GF-D8 (cell line): ENCODE measurements around the gene SETD7.

Experiments used
- DNase-seq: peaks from one replicate; lab custom pipeline; 2025; lab: John Stamatoyannopoulos, UW

The SETD7 gene

DNA sequence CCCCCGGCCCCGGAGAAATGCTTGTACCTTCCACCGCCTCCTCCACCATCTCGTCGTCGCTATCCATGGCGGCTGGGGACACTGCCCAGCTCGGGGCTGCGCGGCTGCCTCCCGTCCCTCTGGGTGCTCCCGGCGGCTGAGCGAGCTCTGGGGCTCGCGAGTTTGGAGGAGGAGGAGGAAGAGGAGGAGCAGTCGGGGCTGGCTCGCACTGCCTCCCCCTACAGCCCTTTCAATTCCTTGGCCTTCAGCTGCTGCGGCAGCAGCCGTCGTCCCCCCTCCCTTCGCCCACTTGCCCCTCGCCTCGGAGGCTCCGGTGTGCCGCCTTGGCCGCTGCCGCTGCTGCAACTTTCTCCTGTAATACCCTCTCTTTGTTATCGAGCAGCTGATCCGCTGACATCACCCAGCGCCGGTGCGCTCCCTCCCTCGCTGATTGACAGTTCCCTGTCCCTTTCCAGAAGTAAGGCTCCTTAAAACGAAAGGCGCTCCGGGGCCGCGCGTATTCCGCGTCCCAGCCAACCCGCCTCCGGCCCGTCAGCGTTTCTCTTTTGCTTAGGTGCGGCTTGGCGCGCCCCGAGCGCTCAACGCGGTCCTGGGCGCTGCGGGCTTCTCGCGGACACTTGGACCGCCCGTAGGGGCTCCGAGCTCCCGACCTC, at the start of gene SETD7:
TSS of gene SETD7 (minus strand) at position 149 of the 653 bp plus-strand sequence. CDS start at position 67, 82 bp downstream.
- DNase-seq = peak; percentile 54

DNA sequence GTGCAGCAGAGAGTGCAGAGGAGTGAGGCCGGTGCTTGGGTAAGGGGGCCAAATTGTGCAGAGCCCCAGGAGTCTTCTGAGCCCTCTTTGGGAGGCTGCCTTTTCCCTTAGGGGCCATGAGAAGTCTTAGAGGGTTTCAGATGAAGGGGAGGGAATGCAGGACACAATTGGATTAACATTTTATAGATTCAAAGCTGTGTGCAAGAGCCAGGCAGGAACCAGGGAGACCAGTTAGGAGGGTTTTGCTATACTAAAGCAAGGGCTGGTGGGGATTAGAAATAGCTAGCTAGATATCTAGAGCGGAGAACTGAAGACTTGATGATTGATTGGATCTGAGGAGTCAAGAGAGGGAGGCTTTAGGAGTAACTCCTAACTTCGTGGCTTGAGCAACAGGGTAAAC, 49.5 kb upstream of the SETD7 start:
- no peak for DNase-seq

DNA sequence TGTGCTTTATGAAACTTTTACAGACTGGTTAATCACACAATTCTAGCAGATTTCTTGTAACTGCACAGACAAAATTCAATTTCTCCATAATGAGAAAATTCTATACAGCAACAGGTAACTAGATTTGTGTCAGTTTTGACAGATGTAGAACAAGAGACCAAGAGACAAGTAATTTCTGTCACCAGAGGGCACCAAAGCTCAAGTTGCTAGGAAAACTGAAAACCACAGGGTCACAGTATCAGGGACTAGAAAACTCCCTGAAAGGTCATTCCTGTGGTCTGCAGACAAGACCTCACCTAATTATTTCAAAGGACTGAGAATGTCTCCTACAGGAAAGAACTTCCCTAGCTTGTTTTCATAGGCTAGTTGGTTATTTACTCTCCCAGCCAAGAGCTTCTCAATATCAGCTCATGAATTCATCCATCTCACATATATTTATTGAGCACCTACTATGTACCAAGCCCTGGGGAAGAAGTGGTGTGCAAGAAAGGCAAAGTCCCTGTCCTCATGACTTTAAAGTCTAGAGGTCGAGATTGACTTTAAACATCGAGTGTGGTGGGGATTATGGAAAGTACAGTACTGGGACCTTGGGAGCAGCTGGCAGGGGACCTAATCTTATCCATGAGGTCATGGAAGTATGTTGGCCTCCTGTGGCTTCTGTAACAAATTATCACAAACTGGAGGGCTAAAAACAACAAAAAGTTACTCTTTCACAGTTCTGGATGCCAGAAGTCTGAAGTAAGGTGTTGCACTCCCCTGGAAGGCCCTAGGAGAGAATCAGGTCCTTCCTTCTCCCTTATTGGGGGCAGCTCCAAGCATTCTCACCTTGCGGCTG, 47.8 kb upstream of the SETD7 start:
- DNase-seq = peak; percentile 23

DNA sequence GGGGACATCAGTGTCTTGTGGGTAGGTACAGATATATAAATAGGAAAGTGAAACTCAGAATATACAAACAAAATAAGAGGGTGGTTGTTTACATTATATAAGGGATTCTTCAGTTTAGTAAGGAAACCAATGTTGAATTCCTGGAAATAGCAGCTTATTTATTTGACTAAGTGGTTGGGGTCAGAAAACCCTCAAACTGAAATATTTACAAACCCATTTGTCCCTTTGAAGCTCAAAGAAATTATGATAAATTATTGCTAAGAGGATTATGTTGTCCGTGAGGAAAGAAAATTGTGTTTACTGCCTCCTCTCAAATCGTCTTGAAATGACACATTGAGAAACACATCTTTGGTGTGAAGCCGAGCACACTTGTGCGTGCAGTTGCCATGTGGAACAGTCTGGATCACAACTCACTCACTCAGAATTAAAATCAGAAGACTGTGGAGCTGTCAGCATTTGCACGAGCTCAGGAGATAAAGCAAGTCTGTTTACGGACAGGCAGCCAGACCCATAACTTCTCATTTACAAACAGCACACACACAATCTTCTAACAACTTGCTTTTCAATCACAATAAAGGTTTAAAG, 46.8 kb upstream of the SETD7 start:
- no peak for DNase-seq

DNA sequence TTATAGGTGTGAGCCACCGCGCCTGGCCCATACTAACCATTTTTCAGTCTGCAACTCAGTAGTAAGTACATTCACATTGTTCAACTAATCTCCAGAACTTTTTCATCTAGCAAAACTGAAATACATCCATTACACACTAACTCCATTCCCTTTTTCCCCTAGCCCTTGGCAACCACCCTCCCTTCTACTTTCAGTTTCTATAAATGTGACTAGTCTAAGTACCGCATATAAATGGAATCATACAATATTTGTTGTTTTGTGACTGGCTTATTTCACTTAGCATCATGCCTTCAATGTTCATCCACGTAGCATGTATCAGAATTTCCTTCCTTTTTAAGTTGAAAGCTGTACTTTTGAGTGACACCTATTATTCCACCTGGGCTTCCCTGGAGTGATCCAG, 44.6 kb upstream of the SETD7 start:
- DNase-seq = no peak

DNA sequence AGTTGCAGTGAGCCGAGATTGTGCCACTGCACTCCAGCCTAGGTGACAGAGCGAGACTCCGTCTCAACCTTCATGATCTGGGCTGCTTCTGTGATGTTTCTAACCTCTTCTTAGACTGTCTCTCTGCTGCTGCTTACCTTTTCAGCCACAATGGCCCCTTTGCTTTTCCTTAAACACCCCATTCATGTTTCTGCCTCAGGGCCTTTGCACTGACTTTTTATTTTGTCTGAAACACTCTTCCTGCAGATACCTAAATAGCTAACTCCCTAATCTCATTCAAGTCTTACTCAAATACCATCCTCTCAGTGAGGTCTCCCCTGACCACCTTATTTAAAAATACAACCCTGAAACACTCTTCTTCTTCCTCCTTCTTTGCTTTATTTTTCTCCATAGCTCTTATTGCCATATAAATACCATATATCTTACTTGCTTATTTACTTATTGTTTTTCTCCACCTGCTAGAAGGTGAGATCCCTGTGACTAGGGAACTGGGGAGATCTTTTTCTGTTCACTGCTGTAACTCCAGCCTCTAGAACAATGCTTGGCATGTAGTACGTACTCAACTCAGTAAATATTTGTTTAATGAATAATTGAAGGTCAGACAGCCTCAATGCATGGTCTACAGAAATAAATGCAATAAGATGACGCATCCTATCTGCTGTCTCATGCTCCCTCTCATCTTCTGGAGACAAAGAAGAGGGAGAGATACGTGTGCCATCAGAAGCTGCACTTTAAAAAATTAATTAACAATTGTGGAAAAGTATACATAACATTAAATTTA, 43.8 kb upstream of the SETD7 start:
- no peak for DNase-seq

DNA sequence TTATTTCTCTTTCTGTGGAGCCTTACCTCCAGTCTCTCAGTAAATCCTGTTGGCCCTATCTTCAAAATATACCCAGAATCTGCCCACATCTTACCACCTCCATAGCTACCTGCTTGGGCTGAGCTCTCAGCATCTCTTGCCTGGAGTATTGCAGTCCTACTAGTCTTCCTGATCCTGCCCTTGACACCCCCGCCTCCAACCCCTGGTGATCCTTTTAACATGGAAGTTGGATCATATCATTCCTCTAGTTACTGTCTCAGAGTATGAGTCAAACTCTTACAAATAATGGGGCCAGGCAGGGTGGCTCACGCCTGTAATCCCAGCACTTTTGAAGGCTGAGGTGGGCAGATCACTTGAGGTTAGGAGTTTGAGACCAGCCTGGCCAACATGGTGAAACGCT, 43.1 kb upstream of the SETD7 start:
- DNase-seq = no peak

DNA sequence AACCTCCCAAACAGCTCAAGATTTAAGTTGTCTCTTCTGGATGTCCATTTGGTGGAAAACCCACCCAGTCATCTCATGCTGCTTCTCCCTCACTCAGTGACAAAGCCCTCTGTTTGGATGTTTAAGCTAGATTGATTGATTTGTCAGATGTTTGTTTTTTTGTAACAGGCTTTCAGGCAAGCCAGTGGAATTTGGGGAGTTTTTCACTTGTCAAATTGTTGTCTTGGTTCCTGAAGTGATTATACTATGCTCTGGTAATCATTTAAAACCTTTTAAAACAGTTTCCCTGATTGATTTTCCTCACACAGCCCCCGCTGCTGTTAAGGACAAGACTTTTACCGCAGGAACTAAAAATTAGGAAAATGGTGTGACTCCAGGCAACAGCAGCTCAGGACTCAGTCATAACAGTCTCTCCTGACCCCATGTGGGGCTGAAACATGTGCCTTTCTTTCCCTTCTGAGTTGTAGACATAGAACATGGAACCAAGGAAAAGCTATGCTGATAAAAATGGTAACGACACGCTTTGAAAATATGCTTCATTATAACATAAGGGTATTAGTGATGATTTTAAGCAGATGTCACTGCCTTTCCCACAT, 40.8 kb upstream of the SETD7 start:
- no peak for DNase-seq

DNA sequence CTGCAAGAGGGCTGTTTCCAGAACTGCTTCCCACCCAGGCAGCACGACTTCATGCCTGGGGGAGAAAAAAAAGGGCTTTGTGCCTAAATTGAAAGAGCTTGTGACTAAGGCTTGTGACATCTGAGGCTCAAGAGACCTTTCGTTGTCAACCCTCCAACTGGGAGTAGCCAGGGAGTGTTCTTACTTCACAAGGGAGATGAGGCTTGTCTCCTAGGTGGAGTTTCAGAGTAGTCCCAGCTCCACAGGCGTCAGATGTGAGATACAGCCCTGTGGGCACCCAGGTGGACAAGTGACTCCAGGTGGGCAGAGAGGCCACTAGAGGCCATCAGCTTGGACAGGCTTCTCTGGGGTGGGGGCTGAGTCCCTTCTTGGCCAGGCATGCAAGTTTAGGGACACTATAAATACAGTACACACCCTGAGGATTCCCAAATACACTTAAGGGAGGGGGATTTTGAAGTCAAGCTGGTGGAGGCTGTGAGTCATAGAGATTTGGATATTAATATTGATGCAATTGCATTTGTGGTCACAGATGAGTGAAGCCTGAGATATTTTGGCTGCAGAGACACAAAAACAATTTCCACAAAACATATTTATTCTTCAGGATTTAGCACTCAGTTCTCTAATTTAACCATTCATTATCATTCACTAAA, 40.1 kb upstream of the SETD7 start:
- no peak for DNase-seq

DNA sequence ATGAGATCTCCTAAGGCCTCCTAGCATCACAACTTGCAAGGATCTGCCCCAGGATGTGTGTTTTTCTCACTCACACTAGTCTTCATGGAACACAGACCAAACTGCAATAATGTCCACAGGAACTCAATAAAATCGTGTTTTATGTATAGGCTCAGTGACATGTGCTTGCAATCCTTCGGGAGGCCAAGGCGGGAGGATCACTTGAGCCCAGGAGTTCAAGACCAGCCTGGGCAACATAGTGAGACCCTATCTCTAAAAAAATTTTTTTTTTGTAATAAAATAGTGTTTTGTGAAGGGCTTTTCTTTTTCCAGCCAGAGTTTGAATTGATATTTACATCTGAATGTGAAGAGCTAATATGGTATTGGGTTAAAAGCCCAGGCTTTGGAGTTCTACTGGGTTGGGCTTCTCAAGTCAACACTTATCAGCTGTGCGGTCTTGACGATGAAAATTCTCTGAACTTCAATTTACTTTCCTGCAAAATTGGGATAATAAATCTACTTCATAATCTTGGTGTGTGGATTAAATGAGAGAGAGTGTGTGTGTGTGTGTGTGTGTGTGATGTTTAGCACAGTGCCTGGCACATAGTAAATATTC, 38.7 kb upstream of the SETD7 start:
- DNase-seq = no peak

DNA sequence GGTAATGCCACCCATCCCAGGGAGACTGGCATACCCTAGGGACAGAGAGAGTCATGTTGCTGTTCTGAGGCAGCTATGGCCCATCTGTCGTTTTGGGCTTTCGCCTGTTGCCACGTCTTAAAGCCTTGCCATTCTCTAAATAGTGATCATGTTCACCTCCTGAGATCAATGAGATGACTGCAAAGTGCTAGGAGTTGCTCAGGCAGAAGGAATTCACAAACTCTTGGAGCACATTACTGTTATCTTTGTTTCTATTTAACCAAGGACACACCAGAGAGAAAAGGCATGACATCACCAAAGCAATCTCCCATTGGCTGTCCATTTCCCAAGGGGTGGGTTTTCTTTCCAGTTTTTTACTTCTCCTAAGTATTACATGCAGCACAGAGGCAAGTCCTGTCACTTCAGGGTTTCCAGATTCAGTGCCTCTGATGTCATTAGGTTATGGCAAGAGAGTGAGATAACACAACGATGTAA, 37.1 kb upstream of the SETD7 start:
- DNase-seq = no peak

DNA sequence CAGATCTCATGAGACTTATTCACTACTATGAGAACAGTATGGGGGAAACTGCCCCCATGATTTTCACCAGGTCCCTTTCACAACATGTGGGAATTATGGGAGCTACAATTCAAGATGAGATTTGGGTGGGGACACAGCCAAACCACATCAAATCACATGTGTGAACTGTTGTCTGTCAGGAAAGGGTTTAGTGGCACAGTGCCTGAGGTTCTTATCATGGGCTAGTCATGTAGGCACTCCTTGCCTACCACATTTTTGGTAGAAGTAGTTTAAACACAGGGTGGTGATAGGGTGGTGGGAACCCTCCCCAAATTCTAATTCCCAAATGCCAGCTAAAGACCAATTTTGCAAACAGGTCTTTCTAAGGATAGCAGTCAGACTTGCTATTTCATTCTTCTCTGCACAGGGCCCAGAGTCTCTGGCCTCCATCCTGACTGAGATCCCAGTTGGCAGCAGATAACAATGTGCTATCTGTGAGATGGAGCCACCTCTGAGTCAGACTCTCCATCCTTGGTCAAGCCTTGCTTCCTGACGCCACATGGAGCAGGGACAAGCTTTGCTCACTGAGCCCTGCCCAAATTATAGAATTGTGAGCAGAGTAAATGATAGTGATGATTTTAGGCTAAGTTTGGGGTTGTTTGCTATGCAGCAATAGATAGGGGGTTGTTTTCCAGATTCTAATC, 33.5 kb upstream of the SETD7 start:
- no peak for DNase-seq

DNA sequence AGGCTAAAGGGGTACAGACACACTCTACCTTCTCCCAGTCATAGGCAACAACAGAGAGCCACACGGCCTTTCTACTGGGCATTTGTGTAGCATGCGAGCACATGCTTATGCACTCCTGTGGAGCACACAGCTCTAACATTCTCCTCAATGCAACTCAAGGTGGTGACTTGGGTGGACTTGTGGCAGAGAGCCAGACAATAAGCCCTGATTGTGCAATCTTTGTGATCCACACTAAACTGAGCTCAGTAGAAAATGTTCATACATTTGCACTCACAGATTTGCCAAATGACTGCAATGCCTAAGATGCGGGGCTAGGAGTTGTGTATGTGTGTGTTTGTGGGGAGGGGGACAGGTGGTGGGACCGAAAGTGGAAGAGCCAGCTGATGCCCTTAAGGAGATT, 31.4 kb upstream of the SETD7 start:
- no peak for DNase-seq

DNA sequence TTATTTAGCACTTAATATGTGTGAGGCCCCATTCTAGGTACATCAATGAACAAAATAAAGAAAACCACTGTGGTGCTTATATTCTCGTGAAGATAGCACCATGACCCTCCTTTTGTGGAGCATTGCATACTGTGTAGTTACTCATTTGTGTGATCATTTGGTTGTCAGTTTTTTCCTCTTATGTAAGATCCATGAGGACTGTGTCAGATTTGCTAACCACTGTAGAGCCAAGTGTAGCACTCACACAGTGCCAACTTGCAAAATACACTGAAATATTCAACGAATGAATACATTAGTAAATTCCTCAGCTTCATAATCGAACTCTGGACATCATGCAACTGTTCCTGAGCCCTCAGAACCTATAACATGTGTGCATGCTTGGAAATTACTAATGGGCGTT, 29.5 kb upstream of the SETD7 start:
- no peak for DNase-seq

DNA sequence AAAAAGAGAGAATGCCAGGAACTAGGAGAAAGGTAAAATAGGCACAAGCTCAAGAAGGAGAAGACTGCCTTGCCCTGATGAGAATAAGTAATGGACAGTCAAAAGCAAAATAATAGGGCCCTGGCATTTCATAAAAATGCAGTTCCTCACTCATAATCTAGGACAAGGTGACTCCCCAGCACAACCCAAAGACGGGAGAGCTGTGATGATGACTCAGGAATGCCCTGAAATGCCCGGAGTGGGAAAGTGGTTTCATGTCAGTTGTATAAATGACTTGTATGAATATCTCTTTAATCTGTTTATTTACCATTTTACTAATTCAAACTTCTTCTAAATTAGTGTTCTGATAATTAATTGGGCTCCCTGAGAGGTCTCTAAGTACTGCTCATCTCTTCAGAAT, 28.8 kb upstream of the SETD7 start:
- no peak for DNase-seq

DNA sequence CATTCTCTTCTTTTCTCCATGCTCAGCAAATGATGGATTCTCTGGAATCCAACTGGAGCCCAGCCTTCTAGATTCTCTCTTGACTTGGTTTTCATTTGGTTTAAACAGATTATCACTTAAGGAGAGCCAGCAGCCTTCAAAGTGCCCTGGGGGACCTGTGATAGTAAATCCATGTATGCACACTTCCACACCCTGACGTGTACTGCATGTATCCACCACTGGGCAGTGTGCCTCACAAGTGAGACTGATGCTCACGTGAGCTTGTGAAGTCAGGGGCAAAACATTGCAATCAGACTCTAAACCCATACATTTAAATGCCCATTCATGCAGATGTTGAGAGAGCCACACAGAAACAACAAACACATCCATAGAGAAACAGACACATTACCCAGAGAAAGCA, 28.0 kb upstream of the SETD7 start:
- DNase-seq = no peak

DNA sequence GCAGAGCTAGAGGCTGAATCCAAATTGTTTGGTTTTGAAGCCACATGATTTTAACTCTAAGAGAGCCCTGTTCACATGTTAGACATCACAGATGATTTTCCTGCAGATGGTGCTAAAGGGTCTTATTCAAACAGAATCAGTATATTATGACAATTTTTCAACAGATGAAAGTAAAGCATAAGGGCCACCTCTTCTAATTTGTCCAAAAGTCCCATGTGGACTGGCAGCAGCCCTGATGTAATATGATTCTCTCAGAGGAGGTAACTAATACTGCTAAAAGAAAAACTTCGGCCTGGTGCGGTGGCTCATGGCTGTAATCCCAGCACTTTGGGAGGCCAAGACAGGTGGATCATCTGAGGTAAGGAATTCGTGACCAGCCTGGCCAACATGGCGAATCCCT, 26.0 kb upstream of the SETD7 start:
- no peak for DNase-seq

DNA sequence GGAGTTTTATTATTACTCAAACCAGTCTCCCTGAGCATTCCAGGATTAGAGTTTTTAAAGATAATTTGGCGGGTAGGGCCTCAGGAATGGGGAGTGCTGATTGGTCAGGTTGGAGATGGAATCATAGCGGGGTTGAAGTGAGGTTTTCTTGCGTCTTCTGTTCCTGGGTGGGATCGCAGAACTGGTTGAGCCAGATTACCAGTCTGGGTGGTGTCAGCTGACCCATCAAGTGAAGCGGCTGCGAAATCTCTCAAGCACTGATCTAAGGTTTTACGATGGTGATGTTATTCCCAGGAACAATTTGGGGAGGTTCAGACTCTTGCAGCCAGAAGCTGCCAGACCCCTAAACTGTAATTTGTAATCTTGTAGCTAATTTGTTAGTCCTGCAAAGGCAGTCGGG, 25.1 kb upstream of the SETD7 start:
- DNase-seq = no peak

DNA sequence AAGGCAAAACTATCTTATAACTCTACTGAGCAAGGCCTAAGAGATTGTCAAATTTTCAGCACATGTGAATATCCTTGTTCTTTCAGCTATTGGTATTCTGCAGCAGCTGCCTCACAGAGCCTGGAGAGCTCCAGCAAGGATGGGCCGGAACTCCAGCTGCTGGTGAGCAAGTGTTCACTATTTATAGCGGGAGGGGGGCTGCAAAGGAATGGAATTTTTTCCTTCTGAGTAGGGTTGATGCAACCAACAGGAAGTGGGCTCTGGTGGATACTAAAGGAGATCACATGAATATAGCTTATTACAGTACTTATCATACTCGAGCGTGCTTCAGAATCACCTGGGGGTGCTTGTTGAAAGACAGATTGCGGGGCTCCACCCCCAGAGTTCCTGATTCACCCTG, 20.2 kb upstream of the SETD7 start:
- DNase-seq = no peak

DNA sequence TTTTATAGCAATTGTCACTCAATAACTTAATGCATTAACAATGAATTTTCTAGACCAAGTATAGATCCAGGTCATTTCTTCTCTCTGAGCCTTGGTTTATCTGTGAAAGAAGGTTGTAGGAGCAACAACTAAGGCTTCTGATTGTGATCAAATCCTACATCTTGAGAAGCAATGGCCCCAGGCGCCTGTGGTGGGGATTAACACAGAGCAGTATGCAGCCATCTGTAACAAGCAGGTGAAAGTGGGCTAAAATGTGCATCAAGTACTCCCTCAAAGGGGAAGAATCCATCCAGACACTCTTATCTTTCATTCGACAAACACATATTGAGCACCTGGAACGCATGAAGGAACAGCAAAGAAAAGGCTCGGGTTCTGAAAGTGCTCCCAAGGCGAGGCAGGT, 19.1 kb upstream of the SETD7 start:
- no peak for DNase-seq

DNA sequence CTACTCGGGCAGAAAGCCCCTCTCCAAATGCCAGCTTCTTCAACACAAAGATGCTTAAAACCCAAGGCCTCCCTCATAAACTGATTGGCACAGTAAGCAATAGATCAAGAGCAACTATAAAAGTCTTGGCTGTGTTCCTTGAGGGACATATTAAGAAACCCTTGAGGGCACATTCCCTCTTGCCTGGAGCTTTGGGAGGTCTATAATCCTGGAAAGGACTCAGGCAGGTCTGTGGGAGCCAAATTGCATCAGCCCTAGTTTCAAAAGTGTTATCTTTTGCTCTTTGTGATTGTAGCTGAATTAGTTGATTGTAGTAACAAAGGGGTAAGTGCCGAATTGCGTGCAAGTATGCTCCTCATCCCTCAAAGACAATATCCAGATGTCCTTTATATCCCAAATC, 18.6 kb upstream of the SETD7 start:
- no peak for DNase-seq
